Neural cell (in vitro differentiated cells): ENCODE results near the gene ANGPTL7. TPM values are rescaled to one million over a fixed set of nuclear protein-coding genes. Genes with fewer than 3 reads are reported as not detected.

Experiments
- H2AFZ ChIP-seq: fragments of 200-600, 300-800 bp; sonication (generic), shearing (Covaris generic); 2 replicates; pipeline ENCODE4 v1.6.0; 2014; ENCODE audit warnings: low read depth, mild to moderate bottlenecking, antibody characterized with exemption, low read length, moderate library complexity
- H3F3A ChIP-seq: fragments of 200-600 bp; shearing (Covaris generic); 2 replicates; pipeline ENCODE4 v1.6.1; 2016; ENCODE audit warnings: mild to moderate bottlenecking, moderate library complexity, mixed read lengths, antibody characterized with exemption, low read length; ENCODE audit not compliant: insufficient read depth, poor library complexity, severe bottlenecking
- H3K27ac ChIP-seq: fragments of 200-600, 300-800 bp; sonication (generic), shearing (Covaris generic); 2 replicates; pipeline ENCODE4 v1.5.1; 2014; ENCODE audit warnings: mild to moderate bottlenecking, low read length, moderate library complexity
- H3K27me3 ChIP-seq: fragments of 300-800, 200-600 bp; sonication (generic), shearing (Covaris generic); 2 replicates; pipeline ENCODE4 v1.6.0; 2014; ENCODE audit warnings: mild to moderate bottlenecking, low read depth, low read length, moderate library complexity; ENCODE audit not compliant: insufficient read depth
- H3K36me3 ChIP-seq: fragments of 300-800, 200-600 bp; sonication (generic), shearing (Covaris generic); 2 replicates; pipeline ENCODE4 v1.5.1; 2014; ENCODE audit warnings: mild to moderate bottlenecking, antibody characterized with exemption, low read length, moderate library complexity; ENCODE audit not compliant: insufficient read depth
- H3K4me2 ChIP-seq: fragments of 300-800, 200-600 bp; sonication (generic), shearing (Covaris generic); 2 replicates; pipeline ENCODE4 v1.6.0; 2014; ENCODE audit warnings: mild to moderate bottlenecking, low read length
- H3K4me3 ChIP-seq: fragments of 300-800, 200-600 bp; sonication (generic), shearing (Covaris generic); 2 replicates; pipeline ENCODE4 v1.5.1; 2014; ENCODE audit warnings: mild to moderate bottlenecking, low read length, moderate library complexity
- H3K79me2 ChIP-seq: fragments of 200-600 bp; shearing (Covaris generic); replicated peaks from 2 replicates; pipeline ENCODE4 v1.6.0; 2014; ENCODE audit warnings: mild to moderate bottlenecking, low read length, moderate library complexity; ENCODE audit not compliant: insufficient read depth
- H3K9ac ChIP-seq: fragments of 300-800, 200-600 bp; sonication (generic), shearing (Covaris generic); 2 replicates; pipeline ENCODE4 v1.6.1; 2016; ENCODE audit warnings: mild to moderate bottlenecking, low read length, mixed read lengths
- H3K9me2 ChIP-seq: fragments of 200-600 bp; shearing (Covaris generic); 2 replicates; pipeline ENCODE4 v1.6.1; 2016; ENCODE audit warnings: mild to moderate bottlenecking, low read length, mixed read lengths; ENCODE audit not compliant: insufficient read depth
- H3K9me3 ChIP-seq: fragments of 200-600, 300-800 bp; sonication (generic), shearing (Covaris generic); 2 replicates; pipeline ENCODE4 v1.6.1; 2016; ENCODE audit warnings: mild to moderate bottlenecking, mixed run types, low read length, moderate library complexity, mixed read lengths
- H4K20me1 ChIP-seq: fragments of 200-600 bp; shearing (Covaris generic); 2 replicates; pipeline ENCODE4 v1.6.1; 2016; ENCODE audit warnings: mild to moderate bottlenecking, mixed run types; ENCODE audit not compliant: insufficient read depth
- EP300 ChIP-seq: fragments of 450-650 bp; conservative IDR thresholded peaks from 2 replicates; pipeline ENCODE4 v1.6.1; 2014; ENCODE audit warnings: antibody characterized with exemption, mild to moderate bottlenecking, moderate library complexity; ENCODE audit not compliant: poor library complexity, severe bottlenecking
- EZH2 ChIP-seq: fragments of 200-600, 300-800 bp; shearing (Covaris generic), sonication (generic); IDR thresholded peaks from 2 replicates; pipeline ENCODE4 v1.6.1; 2014; ENCODE audit warnings: antibody characterized with exemption, low read length, borderline replicate concordance, mild to moderate bottlenecking; ENCODE audit not compliant: insufficient read depth, poor library complexity, severe bottlenecking
- MXI1 ChIP-seq: fragments of 450-650 bp; conservative IDR thresholded peaks from 2 replicates; pipeline ENCODE4 v1.6.1; 2014; ENCODE audit warnings: antibody characterized with exemption, mild to moderate bottlenecking; ENCODE audit not compliant: poor library complexity, severe bottlenecking
- POLR2AphosphoS5 ChIP-seq: IDR thresholded peaks from 2 replicates; pipeline ENCODE4 v1.6.1; 2012
- RAD21 ChIP-seq: fragments of 450-650 bp; conservative IDR thresholded peaks from 2 replicates; pipeline ENCODE4 v1.6.1; 2014; ENCODE audit warnings: antibody characterized with exemption, mild to moderate bottlenecking, moderate library complexity
- REST ChIP-seq: IDR thresholded peaks from 2 replicates; pipeline ENCODE4 v1.6.1; 2012; ENCODE audit warnings: borderline replicate concordance
- SMC3 ChIP-seq: fragments of 450-650 bp; conservative IDR thresholded peaks from 2 replicates; pipeline ENCODE4 v1.6.1; 2014; ENCODE audit warnings: antibody characterized with exemption, mild to moderate bottlenecking, moderate library complexity; ENCODE audit not compliant: poor library complexity
- TAF1 ChIP-seq: IDR thresholded peaks from 2 replicates; pipeline ENCODE4 v1.6.1; 2012; ENCODE audit warnings: low read depth
- polyA plus RNA-seq: library from polyadenylated mRNA; depleted of rRNA; stranded (reverse); fragments of >200 nt; gene quantifications from 2 replicates; pipeline ENCODE4 v1.2.3, GENCODE V29; 2014
- TF ChIP-seq, protein P1 (sequence below): fragments of 450-650 bp; IDR thresholded peaks from 2 replicates; pipeline ENCODE4 v1.5.1; 2014; ENCODE audit warnings: antibody characterized with exemption, mild to moderate bottlenecking, moderate library complexity; ENCODE audit not compliant: poor library complexity, severe bottlenecking

Gene ANGPTL7
- polyA plus RNA-seq, 1 donor from 2014 or later = not detected

GRCh38 chr1:11156441-11156840 is 32.7 kb upstream of the ANGPTL7 start:
- Histone ChIP-seq H3K27me3 (no peaks in the 10 kb centered on the region), H3K9me3 (no peaks in the 10 kb centered on the region), H4K20me1 (no peaks in the 10 kb centered on the region), H3K4me2 (no peak overlapping the region), H2AFZ (no peak overlapping the region), H3K9me2 (no peaks in the 10 kb centered on the region), H3K79me2 (no peaks in the 10 kb centered on the region), H3K27ac (no peak overlapping the region), H3K4me3 (no peak overlapping the region), H3K9ac (no peak overlapping the region), H3F3A (no peaks in the 10 kb centered on the region), H3K36me3 (no peaks in the 10 kb centered on the region)
- TF ChIP-seq RAD21 = no peak
- TF ChIP-seq EP300 = no peak
- TF ChIP-seq MXI1 = no peak
- TF ChIP-seq REST = no peak
- TF ChIP-seq SMC3 = no peak
- no peak for TF ChIP-seq EZH2
- TF ChIP-seq, protein P1, sequence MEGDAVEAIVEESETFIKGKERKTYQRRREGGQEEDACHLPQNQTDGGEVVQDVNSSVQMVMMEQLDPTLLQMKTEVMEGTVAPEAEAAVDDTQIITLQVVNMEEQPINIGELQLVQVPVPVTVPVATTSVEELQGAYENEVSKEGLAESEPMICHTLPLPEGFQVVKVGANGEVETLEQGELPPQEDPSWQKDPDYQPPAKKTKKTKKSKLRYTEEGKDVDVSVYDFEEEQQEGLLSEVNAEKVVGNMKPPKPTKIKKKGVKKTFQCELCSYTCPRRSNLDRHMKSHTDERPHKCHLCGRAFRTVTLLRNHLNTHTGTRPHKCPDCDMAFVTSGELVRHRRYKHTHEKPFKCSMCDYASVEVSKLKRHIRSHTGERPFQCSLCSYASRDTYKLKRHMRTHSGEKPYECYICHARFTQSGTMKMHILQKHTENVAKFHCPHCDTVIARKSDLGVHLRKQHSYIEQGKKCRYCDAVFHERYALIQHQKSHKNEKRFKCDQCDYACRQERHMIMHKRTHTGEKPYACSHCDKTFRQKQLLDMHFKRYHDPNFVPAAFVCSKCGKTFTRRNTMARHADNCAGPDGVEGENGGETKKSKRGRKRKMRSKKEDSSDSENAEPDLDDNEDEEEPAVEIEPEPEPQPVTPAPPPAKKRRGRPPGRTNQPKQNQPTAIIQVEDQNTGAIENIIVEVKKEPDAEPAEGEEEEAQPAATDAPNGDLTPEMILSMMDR = no peak
- no peak for TF ChIP-seq TAF1
- no peak for TF ChIP-seq POLR2AphosphoS5

DNA sequence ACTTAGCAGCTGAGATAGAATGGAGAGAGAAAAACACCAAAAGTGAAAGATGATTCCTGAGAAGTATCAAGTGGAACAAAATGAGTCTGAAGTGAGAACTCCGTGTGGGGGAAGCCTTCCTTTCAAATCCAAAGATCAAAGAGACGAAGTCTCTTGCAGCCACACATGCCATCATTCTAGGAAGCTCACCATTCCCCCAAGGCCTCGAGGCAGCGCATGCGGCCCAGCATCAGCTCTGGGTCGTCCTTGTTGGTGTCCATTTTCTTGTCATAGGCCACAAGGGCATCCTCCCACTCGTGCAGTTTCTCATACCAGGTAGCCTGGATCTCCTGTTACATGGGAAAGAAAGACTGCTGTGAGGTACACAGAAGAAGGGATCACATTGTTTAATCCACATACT is 32.2 kb upstream of the ANGPTL7 start:
- Histone ChIP-seq H4K20me1 (no peaks in the 10 kb centered on the region), H3F3A (no peaks in the 10 kb centered on the region), H3K9me3 (no peaks in the 10 kb centered on the region), H2AFZ (no peak overlapping the region), H3K36me3 (no peaks in the 10 kb centered on the region), H3K9me2 (no peaks in the 10 kb centered on the region), H3K27me3 (no peaks in the 10 kb centered on the region), H3K9ac (no peak overlapping the region), H3K4me3 (no peak overlapping the region), H3K79me2 (no peaks in the 10 kb centered on the region), H3K27ac (no peak overlapping the region), H3K4me2 (no peak overlapping the region)
- TF ChIP-seq POLR2AphosphoS5 = no peak
- no peak for TF ChIP-seq EP300
- TF ChIP-seq MXI1 = no peak
- TF ChIP-seq, protein P1 = no peak
- no peak for TF ChIP-seq SMC3
- no peak for TF ChIP-seq TAF1
- TF ChIP-seq RAD21 = no peak
- no peak for TF ChIP-seq REST
- TF ChIP-seq EZH2 = no peak
